PC-3 (cell line): ENCODE results near the gene DRC1. TPM values are rescaled to one million over a fixed set of nuclear protein-coding genes. Genes with fewer than 3 reads are reported as not detected.

Experiments
- ATAC-seq: fragments of 200-7000 bp; cut with Tn5 transposase; 2 replicates; pipeline ENCODE4 v1.9.1; 2020; ENCODE audit warnings: mild to moderate bottlenecking, moderate library complexity
- BruUV-seq: library from RNA; stranded (reverse); fragments of 400-500 nt; replicated peaks from 2 replicates; lab custom pipeline; 2021; lab: Mats Ljungman, UMichigan
- CTCF ChIA-PET: fragments of 300-600 bp; sonication (Branson Sonifier 250); formaldehyde crosslinking; loops from one replicate; lab custom pipeline; 2022; ENCODE audit warnings: antibody characterized with exemption; lab: Charles Lee
- POLR2A ChIA-PET: fragments of 300-600 bp; sonication (Branson Sonifier 250); formaldehyde crosslinking; loops from one replicate; lab custom pipeline; 2022; ENCODE audit warnings: antibody characterized with exemption; ENCODE audit not compliant: unreplicated experiment; lab: Charles Lee
- DNase-seq: peaks from one replicate; pipeline ENCODE4 v3.0.0-alpha.2; 2015
- H2AFZ ChIP-seq: fragments of 300-600 bp; sonication (generic); 2 replicates; pipeline ENCODE4 v1.6.0; 2016; ENCODE audit warnings: antibody characterized with exemption, low read length
- H3F3A ChIP-seq: fragments of 300-600 bp; sonication (generic); one replicate; pipeline ENCODE4 v1.6.0; 2017; ENCODE audit warnings: antibody characterized with exemption, low read length, control low read depth, mild to moderate bottlenecking; ENCODE audit not compliant: unreplicated experiment
- H3K27ac ChIP-seq: fragments of 300-600 bp; sonication (generic); 2 replicates; pipeline ENCODE4 v1.5.1; 2016; ENCODE audit warnings: mild to moderate bottlenecking, low read length
- H3K27me3 ChIP-seq: fragments of 300-600 bp; sonication (generic); 2 replicates; pipeline ENCODE4 v1.6.1; 2016; ENCODE audit warnings: low read length, mixed read lengths
- H3K36me3 ChIP-seq: fragments of 300-600 bp; sonication (generic); 2 replicates; pipeline ENCODE4 v1.6.1; 2016; ENCODE audit warnings: low read depth, mixed run types, low read length, mixed read lengths
- H3K4me1 ChIP-seq: fragments of 300-600 bp; sonication (generic); 2 replicates; pipeline ENCODE4 v1.5.1; 2016; ENCODE audit warnings: low read length; ENCODE audit not compliant: insufficient read depth
- H3K4me2 ChIP-seq: fragments of 300-600 bp; sonication (generic); 2 replicates; pipeline ENCODE4 v1.6.0; 2016; ENCODE audit warnings: low read length
- H3K4me3 ChIP-seq: fragments of 300-600 bp; sonication (generic); 2 replicates; pipeline ENCODE4 v1.5.1; 2016; ENCODE audit warnings: mild to moderate bottlenecking, low read length, mixed read lengths
- H3K79me2 ChIP-seq: fragments of 300-600 bp; sonication (generic); 2 replicates; pipeline ENCODE4 v1.6.1; 2017; ENCODE audit warnings: low read length, mixed read lengths
- H3K9ac ChIP-seq: fragments of 300-600 bp; sonication (generic); 2 replicates; pipeline ENCODE4 v1.6.0; 2016; ENCODE audit warnings: mild to moderate bottlenecking, low read length
- H3K9me2 ChIP-seq: fragments of 300-600 bp; sonication (generic); replicated peaks from 2 replicates; pipeline ENCODE4 v1.6.1; 2016; ENCODE audit warnings: mixed run types, low read length, mixed read lengths
- H3K9me3 ChIP-seq: fragments of 300-600 bp; sonication (generic); 2 replicates; pipeline ENCODE4 v1.6.1; 2016; ENCODE audit warnings: low read length, mixed read lengths
- H4K20me1 ChIP-seq: fragments of 300-600 bp; sonication (generic); 2 replicates; pipeline ENCODE4 v1.6.1; 2016; ENCODE audit warnings: low read length, mixed read lengths
- EZH2 ChIP-seq: fragments of 300-600 bp; sonication (generic); IDR thresholded peaks from one replicate; pipeline ENCODE4 v1.6.1; 2017; ENCODE audit warnings: antibody characterized with exemption, mild to moderate bottlenecking, low read length; ENCODE audit not compliant: unreplicated experiment
- EZH2phosphoT487 ChIP-seq: fragments of 300-600 bp; sonication (generic); IDR thresholded peaks from 2 replicates; pipeline ENCODE4 v1.6.1; 2018; ENCODE audit warnings: mild to moderate bottlenecking, antibody characterized with exemption, low read length, borderline replicate concordance
- intact Hi-C: fragments of 100-400 bp; cut with micrococcal nuclease; formaldehyde crosslinking; loops from 2 replicates; pipeline ENCODE4 v1.9.0; 2023
- total RNA-seq: library from RNA; depleted of rRNA; stranded (reverse); fragments of >200 nt; gene quantifications from 2 replicates; pipeline ENCODE4 v1.2.3, GENCODE V29; 2014
- TF ChIP-seq, protein P1 (sequence below): fragments of 300-600 bp; sonication (generic); conservative IDR thresholded peaks from 2 replicates; pipeline ENCODE4 v1.5.1; 2017; ENCODE audit warnings: antibody characterized with exemption, low read depth, mild to moderate bottlenecking, low read length

The DRC1 gene
- total RNA-seq, 1 experiment from 2014 or later: not detected

DNA sequence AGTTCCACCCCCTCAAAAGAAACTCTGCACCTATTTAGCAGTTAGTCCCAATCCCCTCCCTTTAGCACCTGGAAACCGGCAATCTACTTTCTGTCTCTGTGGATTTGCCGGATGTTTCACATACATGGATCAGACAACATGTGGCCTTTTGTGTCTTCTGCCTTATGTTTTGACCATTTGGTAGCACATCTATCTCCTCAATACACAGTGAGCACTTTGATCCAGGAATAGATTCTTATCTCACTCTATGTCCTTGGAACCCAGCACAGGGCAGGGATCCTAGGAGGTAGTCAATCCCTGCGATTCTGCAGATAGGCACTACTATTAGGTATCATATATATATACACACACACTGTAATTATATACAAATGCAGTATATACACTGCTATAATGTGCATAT is 80.0 kb downstream of the DRC1 start:
- Histone ChIP-seq H3K9me3 (no peaks in the 10 kb centered on the region), H4K20me1 (no peaks in the 10 kb centered on the region), H2AFZ (no peak overlapping the region), H3K9me2 (no peaks in the 10 kb centered on the region), H3K27ac (no peak overlapping the region), H3K27me3 (no peaks in the 10 kb centered on the region), H3K79me2 (no peaks in the 10 kb centered on the region), H3K9ac (no peak overlapping the region), H3K4me2 (no peak overlapping the region), H3K4me1 (no peaks in the 10 kb centered on the region), H3K36me3 (no peaks in the 10 kb centered on the region), H3K4me3 (no peak overlapping the region), H3F3A (no peaks in the 10 kb centered on the region)
- ATAC-seq (no peak), DNase-seq (no peak)
- BruUV-seq: no TSS peak
- TF ChIP-seq EZH2phosphoT487 (no peak), EZH2 (no peak)
- TF ChIP-seq, protein P1, sequence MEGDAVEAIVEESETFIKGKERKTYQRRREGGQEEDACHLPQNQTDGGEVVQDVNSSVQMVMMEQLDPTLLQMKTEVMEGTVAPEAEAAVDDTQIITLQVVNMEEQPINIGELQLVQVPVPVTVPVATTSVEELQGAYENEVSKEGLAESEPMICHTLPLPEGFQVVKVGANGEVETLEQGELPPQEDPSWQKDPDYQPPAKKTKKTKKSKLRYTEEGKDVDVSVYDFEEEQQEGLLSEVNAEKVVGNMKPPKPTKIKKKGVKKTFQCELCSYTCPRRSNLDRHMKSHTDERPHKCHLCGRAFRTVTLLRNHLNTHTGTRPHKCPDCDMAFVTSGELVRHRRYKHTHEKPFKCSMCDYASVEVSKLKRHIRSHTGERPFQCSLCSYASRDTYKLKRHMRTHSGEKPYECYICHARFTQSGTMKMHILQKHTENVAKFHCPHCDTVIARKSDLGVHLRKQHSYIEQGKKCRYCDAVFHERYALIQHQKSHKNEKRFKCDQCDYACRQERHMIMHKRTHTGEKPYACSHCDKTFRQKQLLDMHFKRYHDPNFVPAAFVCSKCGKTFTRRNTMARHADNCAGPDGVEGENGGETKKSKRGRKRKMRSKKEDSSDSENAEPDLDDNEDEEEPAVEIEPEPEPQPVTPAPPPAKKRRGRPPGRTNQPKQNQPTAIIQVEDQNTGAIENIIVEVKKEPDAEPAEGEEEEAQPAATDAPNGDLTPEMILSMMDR: no peak
- ChIA-PET CTCF (no interaction called here), POLR2A (no interaction called here)
- intact Hi-C loops: no loop called here

DNA sequence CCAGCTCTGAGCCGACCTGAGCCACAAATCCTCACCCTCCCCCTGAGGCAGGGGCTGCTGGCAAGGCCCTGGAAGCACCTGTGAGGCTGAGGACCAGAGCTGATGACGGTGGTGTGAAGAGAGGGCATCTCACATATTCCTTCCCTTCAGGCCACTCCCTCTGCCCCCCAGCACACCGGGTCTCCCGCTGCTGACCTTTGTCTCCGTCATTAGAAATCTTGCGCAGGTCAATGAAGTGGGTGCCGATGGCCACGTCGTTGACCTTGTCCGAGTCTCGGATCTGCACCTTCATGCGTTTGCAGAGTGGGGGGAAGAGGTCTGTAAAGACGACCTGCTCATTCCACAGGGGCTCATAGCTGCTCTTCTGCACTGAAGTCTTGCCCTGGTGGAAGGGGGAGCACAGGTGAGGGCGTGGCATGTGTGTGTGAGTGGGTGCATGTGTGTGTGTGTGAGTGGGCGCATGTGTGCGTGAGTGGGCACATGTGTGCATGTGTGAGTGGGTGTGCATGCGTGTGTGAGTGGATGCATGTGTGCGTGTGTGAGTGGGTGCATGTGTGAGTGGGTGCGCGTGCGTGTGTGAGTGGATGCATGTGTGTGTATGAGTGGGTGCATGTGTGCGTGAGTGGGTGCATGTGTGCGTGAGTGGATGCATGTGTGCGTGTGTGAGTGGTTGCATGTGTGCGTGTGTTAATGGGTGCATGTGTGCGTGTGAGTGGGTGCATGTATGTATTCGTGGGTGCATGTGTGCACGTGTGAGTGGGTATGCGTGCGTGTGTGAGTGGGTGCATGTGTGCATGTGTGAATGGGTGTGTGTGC is 80.7 kb downstream of the DRC1 start:
- no peak for TF ChIP-seq EZH2phosphoT487
- TF ChIP-seq, protein P1: no peak
- no peak for TF ChIP-seq EZH2
- Histone ChIP-seq H3K36me3 (no peaks in the 10 kb centered on the region), H3K4me3 (no peak overlapping the region), H4K20me1 (no peaks in the 10 kb centered on the region), H3K9me3 (no peaks in the 10 kb centered on the region), H3K4me1 (no peaks in the 10 kb centered on the region), H2AFZ (no peak overlapping the region), H3F3A (no peaks in the 10 kb centered on the region), H3K27ac (no peak overlapping the region), H3K79me2 (no peaks in the 10 kb centered on the region), H3K9ac (no peak overlapping the region), H3K27me3 (no peaks in the 10 kb centered on the region), H3K4me2 (no peak overlapping the region), H3K9me2 (no peaks in the 10 kb centered on the region)
- ATAC-seq (no peak), DNase-seq (no peak)
- intact Hi-C loops: no loop called here
- ChIA-PET CTCF (no interaction called here), POLR2A (no interaction called here)
- BruUV-seq: no TSS peak

DNA sequence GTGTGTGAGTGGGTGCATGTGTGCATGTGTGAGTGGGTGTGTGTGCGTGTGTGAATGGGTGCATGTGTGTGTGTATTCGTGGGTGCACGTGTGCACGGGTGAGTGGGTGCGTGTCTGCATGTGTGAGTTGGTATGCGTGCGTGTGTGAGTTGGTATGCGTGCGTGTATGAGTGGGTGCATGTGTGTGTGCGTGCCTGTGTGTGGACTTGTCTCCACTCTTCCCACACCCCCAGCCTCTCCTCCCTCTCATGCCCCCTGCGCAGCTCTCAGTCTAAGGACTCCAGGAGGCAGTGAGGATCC is 81.3 kb downstream of the DRC1 start:
- POLR2A ChIA-PET: no interaction called here
- no peak overlapping the region for H2AFZ ChIP-seq

More for the DNA sequence above, 81.3 kb downstream of the DRC1 start:
- H4K20me1 ChIP-seq: no peaks in the 10 kb centered on the region
- H3K79me2 ChIP-seq: no peaks in the 10 kb centered on the region
- intact Hi-C loops: no loop called here
- no peaks in the 10 kb centered on the region for H3K27me3 ChIP-seq
- no peak overlapping the region for H3K27ac ChIP-seq
- CTCF ChIA-PET: no interaction called here
- H3K9me2 ChIP-seq: no peaks in the 10 kb centered on the region
- ATAC-seq (no peak), DNase-seq (no peak)
- TF ChIP-seq, protein P1: no peak
- TF ChIP-seq EZH2 (no peak), EZH2phosphoT487 (no peak)
- no peak overlapping the region for H3K9ac ChIP-seq
- no peaks in the 10 kb centered on the region for H3K4me1 ChIP-seq
- H3K9me3 ChIP-seq: no peaks in the 10 kb centered on the region
- H3K36me3 ChIP-seq: no peaks in the 10 kb centered on the region
- H3K4me2 ChIP-seq: no peak overlapping the region
- BruUV-seq: no TSS peak
- no peaks in the 10 kb centered on the region for H3F3A ChIP-seq
- no peak overlapping the region for H3K4me3 ChIP-seq
